ENCODE results near the gene PRPSAP1.

DNA sequence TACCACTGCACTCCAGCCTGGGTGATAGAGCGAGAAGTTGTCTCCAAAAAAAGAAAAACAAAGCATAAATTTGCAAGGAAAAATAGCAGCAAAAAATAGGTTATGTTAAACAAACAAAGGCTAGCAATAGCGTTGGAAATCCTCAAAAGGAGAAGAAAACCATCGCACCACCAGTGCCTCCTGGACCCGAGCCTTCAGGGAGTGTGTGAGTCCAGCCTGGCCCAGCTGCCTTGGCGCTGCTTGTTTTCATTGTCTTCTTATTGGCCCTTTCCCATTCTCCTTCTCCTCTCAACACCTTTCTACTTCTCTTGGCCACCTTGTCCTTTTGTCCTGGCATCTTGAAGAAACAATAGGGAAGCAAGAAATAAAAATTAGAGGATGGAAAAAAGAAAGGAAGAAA lies 93.0 kb downstream of the PRPSAP1 start:
- TF ChIP-seq, protein P1, sequence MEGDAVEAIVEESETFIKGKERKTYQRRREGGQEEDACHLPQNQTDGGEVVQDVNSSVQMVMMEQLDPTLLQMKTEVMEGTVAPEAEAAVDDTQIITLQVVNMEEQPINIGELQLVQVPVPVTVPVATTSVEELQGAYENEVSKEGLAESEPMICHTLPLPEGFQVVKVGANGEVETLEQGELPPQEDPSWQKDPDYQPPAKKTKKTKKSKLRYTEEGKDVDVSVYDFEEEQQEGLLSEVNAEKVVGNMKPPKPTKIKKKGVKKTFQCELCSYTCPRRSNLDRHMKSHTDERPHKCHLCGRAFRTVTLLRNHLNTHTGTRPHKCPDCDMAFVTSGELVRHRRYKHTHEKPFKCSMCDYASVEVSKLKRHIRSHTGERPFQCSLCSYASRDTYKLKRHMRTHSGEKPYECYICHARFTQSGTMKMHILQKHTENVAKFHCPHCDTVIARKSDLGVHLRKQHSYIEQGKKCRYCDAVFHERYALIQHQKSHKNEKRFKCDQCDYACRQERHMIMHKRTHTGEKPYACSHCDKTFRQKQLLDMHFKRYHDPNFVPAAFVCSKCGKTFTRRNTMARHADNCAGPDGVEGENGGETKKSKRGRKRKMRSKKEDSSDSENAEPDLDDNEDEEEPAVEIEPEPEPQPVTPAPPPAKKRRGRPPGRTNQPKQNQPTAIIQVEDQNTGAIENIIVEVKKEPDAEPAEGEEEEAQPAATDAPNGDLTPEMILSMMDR (IDR thresholded peaks at IDR 0.05 in 4 of 5, conservative IDR thresholded peaks at IDR 0.05 in 1 of 5) = no peak
- TF ChIP-seq POLR2A (IDR thresholded peaks at IDR 0.05) = no peak
